Measurements from ENCODE around the gene CDKAL1. TPM values are rescaled to one million over a fixed set of nuclear protein-coding genes. Genes with fewer than 3 reads are reported as not detected.

CDKAL1 gene
- total and polyA plus RNA-seq, 2 experiments from 2014 or later: 12.2 to 13.7 TPM

GRCh38 chr6:20876561-20876960 is 342.3 kb downstream of the CDKAL1 start:
- Histone ChIP-seq H3K27ac (no peak overlapping the region), H3K4me1 (ENCODE audit: low read depth) (peaks cover 4% of the 10 kb centered on the region), H3K9me3 (ENCODE audit: low read depth) (no peaks in the 10 kb centered on the region), H3K36me3 (no peaks in the 10 kb centered on the region), H3K4me3 (no peak overlapping the region), H3K27me3 (no peaks in the 10 kb centered on the region)
- DNase-seq (ENCODE audit: low read depth in 1 of 2, low spot score in 1 of 2): no peak
- no peak for TF ChIP-seq CTCF (IDR thresholded peaks at IDR 0.05; ENCODE audit: low read depth, low read length)

- no peaks in the 10 kb centered on the region for H3K36me3 ChIP-seq
- no peaks in the 10 kb centered on the region for H3K9me3 ChIP-seq (ENCODE audit: low read depth)
- H3K4me3 ChIP-seq: no peak overlapping the region
- no peak overlapping the region for H3K27ac ChIP-seq
- peaks cover 4% of the 10 kb centered on the region for H3K4me1 ChIP-seq (ENCODE audit: low read depth)
- no peak for TF ChIP-seq CTCF (IDR thresholded peaks at IDR 0.05; ENCODE audit: low read depth, low read length)
- no peaks in the 10 kb centered on the region for H3K27me3 ChIP-seq
- peak in 1 of 2 donors; percentile 78 for DNase-seq (ENCODE audit: low read depth in 1 of 2, low spot score in 1 of 2)
These were observed 343.0 kb downstream of the CDKAL1 start for GRCh38 chr6:20877008-20877937.

- DNase-seq (ENCODE audit: low read depth in 1 of 2, low spot score in 1 of 2): no peak
- no peak overlapping the region for H3K27ac ChIP-seq
- no peaks in the 10 kb centered on the region for H3K27me3 ChIP-seq
- H3K9me3 ChIP-seq (ENCODE audit: low read depth): no peaks in the 10 kb centered on the region
- H3K36me3 ChIP-seq: no peaks in the 10 kb centered on the region
- H3K4me3 ChIP-seq: no peak overlapping the region
- H3K4me1 ChIP-seq (ENCODE audit: low read depth): peaks cover 4% of the 10 kb centered on the region
- no peak for TF ChIP-seq CTCF (IDR thresholded peaks at IDR 0.05; ENCODE audit: low read depth, low read length)
These were observed 344.9 kb downstream of the CDKAL1 start for GRCh38 chr6:20879121-20879520.

- no peaks in the 10 kb centered on the region for H3K27me3 ChIP-seq
- no peak for TF ChIP-seq CTCF (IDR thresholded peaks at IDR 0.05; ENCODE audit: low read depth, low read length)
- H3K9me3 ChIP-seq (ENCODE audit: low read depth): no peaks in the 10 kb centered on the region
- no peak overlapping the region for H3K27ac ChIP-seq
- H3K4me3 ChIP-seq: no peak overlapping the region
- no peaks in the 10 kb centered on the region for H3K36me3 ChIP-seq
- H3K4me1 ChIP-seq (ENCODE audit: low read depth): peaks cover 4% of the 10 kb centered on the region
- DNase-seq (ENCODE audit: low read depth in 1 of 2, low spot score in 1 of 2): peak; percentile 3 to 7
These were observed 345.3 kb downstream of the CDKAL1 start for GRCh38 chr6:20879526-20879925.

- no peak overlapping the region for H3K27ac ChIP-seq
These were observed 347.1 kb downstream of the CDKAL1 start for GRCh38 chr6:20881365-20881764.

More at GRCh38 chr6:20881365-20881764, 347.1 kb downstream of the CDKAL1 start:
- H3K27me3 ChIP-seq: no peaks in the 10 kb centered on the region
- no peak for DNase-seq (ENCODE audit: low read depth in 1 of 2, low spot score in 1 of 2)
- H3K9me3 ChIP-seq (ENCODE audit: low read depth): no peaks in the 10 kb centered on the region
- H3K4me3 ChIP-seq: no peak overlapping the region
- TF ChIP-seq CTCF (IDR thresholded peaks at IDR 0.05; ENCODE audit: low read depth, low read length): no peak
- H3K36me3 ChIP-seq: no peaks in the 10 kb centered on the region
- no peaks in the 10 kb centered on the region for H3K4me1 ChIP-seq (ENCODE audit: low read depth)

Measured in cardiac muscle cell (in vitro differentiated cells and primary cell).